ENCODE results near the gene TMEM45A.

DNA sequence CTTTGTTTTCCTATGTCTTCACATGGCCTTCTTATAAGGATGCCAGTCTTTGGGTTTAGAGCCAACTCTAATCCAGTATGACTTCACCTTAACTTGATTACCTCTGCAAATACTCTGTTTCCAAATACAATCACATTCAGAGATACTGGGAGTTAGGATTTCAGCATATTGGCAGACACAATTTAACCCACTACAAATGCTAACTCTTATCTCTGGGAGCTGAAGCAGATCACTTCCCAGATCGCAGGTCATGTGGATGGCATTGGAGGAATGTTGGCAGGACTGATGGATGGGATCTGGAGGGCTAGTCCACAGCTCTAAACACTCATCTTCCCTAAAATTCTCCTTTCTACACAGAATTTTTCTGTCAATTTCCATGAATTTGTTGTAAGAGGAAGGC is 70.8 kb downstream of the TMEM45A start:
- TF ChIP-seq, protein P1, sequence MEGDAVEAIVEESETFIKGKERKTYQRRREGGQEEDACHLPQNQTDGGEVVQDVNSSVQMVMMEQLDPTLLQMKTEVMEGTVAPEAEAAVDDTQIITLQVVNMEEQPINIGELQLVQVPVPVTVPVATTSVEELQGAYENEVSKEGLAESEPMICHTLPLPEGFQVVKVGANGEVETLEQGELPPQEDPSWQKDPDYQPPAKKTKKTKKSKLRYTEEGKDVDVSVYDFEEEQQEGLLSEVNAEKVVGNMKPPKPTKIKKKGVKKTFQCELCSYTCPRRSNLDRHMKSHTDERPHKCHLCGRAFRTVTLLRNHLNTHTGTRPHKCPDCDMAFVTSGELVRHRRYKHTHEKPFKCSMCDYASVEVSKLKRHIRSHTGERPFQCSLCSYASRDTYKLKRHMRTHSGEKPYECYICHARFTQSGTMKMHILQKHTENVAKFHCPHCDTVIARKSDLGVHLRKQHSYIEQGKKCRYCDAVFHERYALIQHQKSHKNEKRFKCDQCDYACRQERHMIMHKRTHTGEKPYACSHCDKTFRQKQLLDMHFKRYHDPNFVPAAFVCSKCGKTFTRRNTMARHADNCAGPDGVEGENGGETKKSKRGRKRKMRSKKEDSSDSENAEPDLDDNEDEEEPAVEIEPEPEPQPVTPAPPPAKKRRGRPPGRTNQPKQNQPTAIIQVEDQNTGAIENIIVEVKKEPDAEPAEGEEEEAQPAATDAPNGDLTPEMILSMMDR (IDR thresholded peaks at IDR 0.05 in 4 of 5, conservative IDR thresholded peaks at IDR 0.05 in 1 of 5): no peak
- TF ChIP-seq POLR2A (IDR thresholded peaks at IDR 0.05): no peak
